ENCODE data around the gene LTF.

GRCh38 chr3:46429671-46430070 is 35.0 kb downstream of the LTF start:
- TF ChIP-seq EZH2 (IDR thresholded peaks at IDR 0.05; ENCODE audit: borderline replicate concordance, insufficient read depth, low read depth, low read length, poor library complexity, severe bottlenecking) (no peak), CTCF (IDR thresholded peaks at IDR 0.05) (no peak)
